SH-SY5Y (cell line): Measurements from ENCODE around the gene TRPM4.

Experiments used
- GATA2 ChIP-seq: IDR thresholded peaks from 2 replicates; pipeline ENCODE4 v1.6.1; 2011; ENCODE audit warnings: mild to moderate bottlenecking, low read depth, low read length
- GATA3 ChIP-seq: IDR thresholded peaks from 2 replicates; pipeline ENCODE4 v1.6.1; 2011; ENCODE audit warnings: low read depth, mild to moderate bottlenecking, low read length, moderate library complexity

GRCh38 chr19:49165111-49165750 is 7.6 kb downstream of the TRPM4 start:
- TF ChIP-seq GATA3: no peak
- TF ChIP-seq GATA2: no peak
